Cardiac muscle cell (in vitro differentiated cells and primary cell): ENCODE measurements around the gene FGFR1OP2. TPM values are rescaled to one million over a fixed set of nuclear protein-coding genes. Genes with fewer than 3 reads are reported as not detected.

Experiments
- DNase-seq, 2 donors: peaks; one replicate each; pipeline versions ENCODE4 v3.0.0 to v3.0.0-alpha.2; 2010 to 2017; ENCODE audit warnings: low read depth in 1 of 2, low spot score in 1 of 2
- H3K27ac ChIP-seq: fragments of 200-600 bp; sonication (generic); 2 replicates; pipeline ENCODE4 v1.5.1; 2016
- H3K27me3 ChIP-seq: fragments of 200-600 bp; sonication (generic); 2 replicates; pipeline ENCODE4 v1.6.0; 2016; ENCODE audit warnings: control low read depth
- H3K36me3 ChIP-seq: fragments of 200-600 bp; sonication (generic); 2 replicates; pipeline ENCODE4 v1.5.1; 2016; ENCODE audit warnings: control low read depth
- H3K4me1 ChIP-seq: fragments of 200-600 bp; sonication (generic); 2 replicates; pipeline ENCODE4 v1.8.1; 2017; ENCODE audit warnings: low read depth, mild to moderate bottlenecking, mixed run types
- H3K4me3 ChIP-seq: fragments of 200-600 bp; sonication (generic); 2 replicates; pipeline ENCODE4 v1.5.1; 2016; ENCODE audit warnings: mild to moderate bottlenecking
- H3K9me3 ChIP-seq: fragments of 200-600 bp; sonication (generic); 2 replicates; pipeline ENCODE4 v1.5.1; 2017; ENCODE audit warnings: low read depth, mild to moderate bottlenecking, control low read depth
- polyA plus RNA-seq: library from polyadenylated mRNA; unstranded; fragments of >200 nt; fragmentation: Nextera tagmentation; extraction: Ambion mirVana; gene quantifications from 2 replicates; pipeline ENCODE4 v1.2.1, GENCODE V29; 2016
- total RNA-seq: library from RNA; depleted of rRNA; stranded (reverse); fragments of >200 nt; gene quantifications from 2 replicates; pipeline ENCODE4 v1.2.3, GENCODE V29; 2016
- TF ChIP-seq, protein P1 (sequence below): IDR thresholded peaks from 2 replicates; pipeline ENCODE4 v1.5.1; 2012; ENCODE audit warnings: low read depth, mild to moderate bottlenecking, low read length

FGFR1OP2 gene
- total and polyA plus RNA-seq, 2 experiments from 2014 or later, result 27.4 to 59.1 TPM

DNA sequence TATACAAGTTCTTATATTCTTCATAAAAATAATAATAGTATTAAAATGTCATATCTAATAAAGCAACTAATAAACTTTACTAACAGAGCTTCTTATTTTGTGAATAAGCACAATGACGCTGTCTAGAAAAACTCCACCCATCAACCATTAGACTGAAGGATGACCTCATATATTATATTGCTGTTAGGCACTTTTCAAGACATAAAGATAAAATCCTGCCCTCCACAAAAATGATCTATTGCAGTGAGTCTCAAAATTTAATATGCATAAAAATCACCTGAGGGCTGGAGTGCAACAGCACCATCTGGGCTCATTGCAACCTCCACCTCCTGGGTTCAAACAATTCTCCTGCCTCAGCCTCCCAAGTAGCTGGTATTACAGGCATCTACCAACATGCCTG, 55.8 kb downstream of the FGFR1OP2 start:
- Histone ChIP-seq H3K4me1 (no peaks in the 10 kb centered on the region), H3K9me3 (no peaks in the 10 kb centered on the region), H3K36me3 (peaks cover 9% of the 10 kb centered on the region), H3K4me3 (no peak overlapping the region), H3K27ac (no peak overlapping the region), H3K27me3 (no peaks in the 10 kb centered on the region)
- no peak for DNase-seq
- TF ChIP-seq, protein P1, sequence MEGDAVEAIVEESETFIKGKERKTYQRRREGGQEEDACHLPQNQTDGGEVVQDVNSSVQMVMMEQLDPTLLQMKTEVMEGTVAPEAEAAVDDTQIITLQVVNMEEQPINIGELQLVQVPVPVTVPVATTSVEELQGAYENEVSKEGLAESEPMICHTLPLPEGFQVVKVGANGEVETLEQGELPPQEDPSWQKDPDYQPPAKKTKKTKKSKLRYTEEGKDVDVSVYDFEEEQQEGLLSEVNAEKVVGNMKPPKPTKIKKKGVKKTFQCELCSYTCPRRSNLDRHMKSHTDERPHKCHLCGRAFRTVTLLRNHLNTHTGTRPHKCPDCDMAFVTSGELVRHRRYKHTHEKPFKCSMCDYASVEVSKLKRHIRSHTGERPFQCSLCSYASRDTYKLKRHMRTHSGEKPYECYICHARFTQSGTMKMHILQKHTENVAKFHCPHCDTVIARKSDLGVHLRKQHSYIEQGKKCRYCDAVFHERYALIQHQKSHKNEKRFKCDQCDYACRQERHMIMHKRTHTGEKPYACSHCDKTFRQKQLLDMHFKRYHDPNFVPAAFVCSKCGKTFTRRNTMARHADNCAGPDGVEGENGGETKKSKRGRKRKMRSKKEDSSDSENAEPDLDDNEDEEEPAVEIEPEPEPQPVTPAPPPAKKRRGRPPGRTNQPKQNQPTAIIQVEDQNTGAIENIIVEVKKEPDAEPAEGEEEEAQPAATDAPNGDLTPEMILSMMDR, result no peak

DNA sequence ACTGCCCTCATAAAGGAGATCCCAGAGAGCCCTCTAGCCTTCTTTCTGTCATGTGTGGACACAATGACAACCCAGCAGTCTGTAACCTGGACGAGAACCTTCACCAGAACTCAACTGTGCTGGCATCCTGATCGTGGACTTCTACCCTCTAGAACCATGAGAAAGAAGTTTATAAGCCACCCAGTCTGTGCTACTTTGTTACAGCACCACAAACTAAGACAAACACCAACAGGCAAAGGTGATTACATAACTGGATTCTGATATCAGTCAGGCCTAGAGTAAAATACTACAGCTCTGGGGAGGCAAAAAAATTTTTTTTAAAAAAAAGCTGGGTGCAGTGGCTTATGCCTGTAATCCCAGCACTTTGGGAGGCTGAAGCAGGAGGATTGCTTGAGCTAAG, 57.4 kb downstream of the FGFR1OP2 start:
- DNase-seq, result no peak
- TF ChIP-seq, protein P1, result no peak
- H3K27ac ChIP-seq, result no peak overlapping the region

DNA sequence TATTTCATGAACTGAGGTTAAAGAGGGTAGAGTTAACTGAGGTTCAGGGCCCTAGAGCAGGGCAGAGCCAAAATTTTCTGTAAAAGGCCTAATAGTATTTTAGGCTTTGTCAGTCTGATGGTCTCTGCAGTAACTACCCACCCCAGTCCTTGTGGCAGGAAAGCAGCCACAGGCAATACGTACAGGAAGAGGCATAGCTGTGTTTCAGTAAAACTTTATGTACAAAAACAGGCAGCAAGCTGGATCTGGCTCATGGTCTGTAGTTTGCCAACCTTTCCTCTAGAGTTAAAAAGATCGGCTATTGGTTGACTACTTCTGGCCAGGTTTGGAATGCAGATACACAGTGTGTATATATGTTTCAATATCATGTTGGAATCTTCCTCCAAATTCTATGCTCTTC, 58.7 kb downstream of the FGFR1OP2 start:
- Histone ChIP-seq H3K36me3 (peaks cover 9% of the 10 kb centered on the region), H3K27ac (no peak overlapping the region), H3K4me1 (no peaks in the 10 kb centered on the region), H3K27me3 (no peaks in the 10 kb centered on the region), H3K4me3 (no peak overlapping the region), H3K9me3 (no peaks in the 10 kb centered on the region)
- TF ChIP-seq, protein P1, result no peak
- no peak for DNase-seq

More for the DNA sequence above, 57.4 kb downstream of the FGFR1OP2 start:
- H3K4me1 ChIP-seq, result no peaks in the 10 kb centered on the region
- H3K27me3 ChIP-seq, result no peaks in the 10 kb centered on the region
- H3K4me3 ChIP-seq, result no peak overlapping the region
- no peaks in the 10 kb centered on the region for H3K9me3 ChIP-seq
- H3K36me3 ChIP-seq, result peaks cover 9% of the 10 kb centered on the region

DNA sequence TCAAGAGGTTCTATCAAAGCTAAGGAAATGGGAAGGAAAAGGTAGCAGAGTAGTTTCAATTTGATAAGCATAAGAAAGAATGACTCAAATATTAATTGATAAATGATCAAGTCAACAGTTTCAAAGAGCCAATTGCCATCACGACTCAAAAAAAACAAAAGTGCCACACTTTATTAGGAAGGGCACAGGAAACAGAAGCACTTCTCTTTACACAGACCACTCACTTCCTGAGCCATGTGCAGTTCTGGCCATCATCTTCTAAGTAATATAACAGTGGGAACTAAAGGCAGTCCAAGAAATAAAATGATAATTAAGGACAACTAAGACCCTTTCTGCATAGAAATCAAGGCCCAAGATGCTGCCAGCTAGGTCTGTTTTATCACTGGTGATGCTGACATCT, 62.7 kb downstream of the FGFR1OP2 start:
- no peak for DNase-seq
- TF ChIP-seq, protein P1, result no peak
- Histone ChIP-seq H3K27ac (no peak overlapping the region), H3K4me3 (no peak overlapping the region), H3K4me1 (no peaks in the 10 kb centered on the region), H3K9me3 (no peaks in the 10 kb centered on the region), H3K36me3 (no peaks in the 10 kb centered on the region), H3K27me3 (no peaks in the 10 kb centered on the region)

DNA sequence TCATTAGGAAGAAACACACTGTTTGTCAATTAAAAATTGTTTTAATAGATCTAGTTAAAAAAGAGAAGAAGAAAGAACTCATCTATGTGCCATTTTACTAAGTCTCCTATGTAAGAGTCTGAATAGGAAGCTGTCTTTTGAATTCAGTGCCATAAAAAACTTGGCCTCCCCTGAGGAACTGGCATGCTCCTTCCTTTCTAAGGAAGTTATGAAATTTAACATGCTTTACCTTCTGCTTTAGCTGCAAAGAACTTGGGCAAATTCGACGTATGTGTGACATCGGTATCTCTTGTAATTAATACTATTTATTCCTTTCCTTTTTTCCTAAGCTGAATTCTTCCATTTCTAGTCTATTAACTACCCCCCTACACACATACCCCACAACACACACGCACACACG, 63.4 kb downstream of the FGFR1OP2 start:
- no peaks in the 10 kb centered on the region for H3K4me1 ChIP-seq
- TF ChIP-seq, protein P1, result no peak
- H3K36me3 ChIP-seq, result no peaks in the 10 kb centered on the region
- H3K27ac ChIP-seq, result no peak overlapping the region
- no peaks in the 10 kb centered on the region for H3K9me3 ChIP-seq
- H3K27me3 ChIP-seq, result no peaks in the 10 kb centered on the region
- no peak for DNase-seq
- H3K4me3 ChIP-seq, result no peak overlapping the region

DNA sequence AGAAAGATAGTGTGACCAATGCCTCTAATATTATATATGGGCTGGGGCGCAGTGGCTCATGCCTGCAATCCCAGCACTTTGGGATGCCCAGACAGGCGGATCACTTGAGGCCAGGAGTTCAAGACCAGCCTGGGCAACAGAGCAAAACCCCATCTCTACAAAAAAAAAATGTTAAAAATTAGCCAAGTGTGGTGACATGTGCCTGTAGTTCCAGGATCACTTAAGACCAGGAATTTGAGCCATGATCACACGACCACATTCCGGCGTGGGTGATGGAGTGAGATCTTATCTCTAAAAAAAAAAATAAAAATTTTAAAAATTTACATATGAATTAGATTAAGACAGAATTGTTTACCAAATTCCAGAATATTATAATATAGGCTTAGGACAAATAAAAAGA, 63.9 kb downstream of the FGFR1OP2 start:
- no peak for DNase-seq
- Histone ChIP-seq H3K36me3 (no peaks in the 10 kb centered on the region), H3K4me3 (no peak overlapping the region), H3K4me1 (no peaks in the 10 kb centered on the region), H3K27me3 (no peaks in the 10 kb centered on the region), H3K27ac (no peak overlapping the region), H3K9me3 (no peaks in the 10 kb centered on the region)
- TF ChIP-seq, protein P1, result no peak
